HG03520 (cell line): ENCODE data around the gene FCGR3A.
"Not testable (repeated sequence)": the region's sequence is repeated elsewhere in the genome, so short reads cannot be mapped to it uniquely, and the experiment has no call there.

ENCODE experiments used
- ATAC-seq: cut with Tn5 transposase; IDR thresholded peaks from one replicate; pipeline ENCODE4 v1.9.1; 2021; ENCODE audit warnings: mild to moderate bottlenecking, moderate library complexity; ENCODE audit not compliant: unreplicated experiment

Gene FCGR3A

DNA sequence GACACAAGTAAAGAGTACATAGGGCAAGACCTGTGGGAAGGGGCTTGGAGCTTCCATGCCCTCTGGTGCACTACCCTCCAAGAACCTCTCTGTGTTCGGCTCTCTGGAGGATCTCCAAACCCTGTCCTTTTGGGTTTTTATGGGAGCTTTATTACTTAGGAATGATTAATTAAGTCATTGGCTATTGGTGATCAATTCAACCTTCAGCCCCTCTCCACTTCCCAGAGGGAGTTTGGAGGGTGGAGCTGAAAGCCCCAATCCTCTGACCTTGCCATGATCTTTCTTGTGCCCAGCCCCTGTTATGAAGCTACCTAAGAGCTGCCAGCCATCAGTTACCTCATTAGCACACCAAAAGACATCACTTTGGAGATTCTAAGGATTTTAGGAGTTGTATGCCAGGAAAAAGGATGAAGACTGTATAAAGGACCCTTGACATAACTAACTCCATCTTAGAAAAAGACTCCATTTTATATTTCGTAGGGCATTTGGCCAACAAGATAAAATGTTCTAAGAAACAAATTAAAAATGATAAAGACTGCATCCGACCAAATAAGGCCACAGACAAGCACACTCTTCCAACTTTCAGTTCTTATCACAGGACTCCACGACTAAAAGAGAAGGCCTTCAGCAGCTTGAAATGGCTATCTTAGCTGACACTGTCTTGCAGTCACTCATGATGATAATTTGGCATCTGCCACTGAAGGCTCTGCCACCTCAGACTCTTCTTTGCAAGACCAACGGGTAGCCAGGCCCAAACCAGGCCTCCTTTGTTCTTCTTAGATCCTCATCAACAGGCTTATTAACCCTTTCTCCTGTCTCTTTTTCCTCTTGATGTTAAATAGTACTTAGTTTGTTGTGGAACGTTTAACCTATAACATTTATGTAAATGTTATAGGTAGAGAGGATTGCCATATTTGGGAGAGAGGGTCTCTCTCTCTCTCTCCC is 8.2 kb upstream of the FCGR3A start:
- not testable (repeated sequence) for ATAC-seq

DNA sequence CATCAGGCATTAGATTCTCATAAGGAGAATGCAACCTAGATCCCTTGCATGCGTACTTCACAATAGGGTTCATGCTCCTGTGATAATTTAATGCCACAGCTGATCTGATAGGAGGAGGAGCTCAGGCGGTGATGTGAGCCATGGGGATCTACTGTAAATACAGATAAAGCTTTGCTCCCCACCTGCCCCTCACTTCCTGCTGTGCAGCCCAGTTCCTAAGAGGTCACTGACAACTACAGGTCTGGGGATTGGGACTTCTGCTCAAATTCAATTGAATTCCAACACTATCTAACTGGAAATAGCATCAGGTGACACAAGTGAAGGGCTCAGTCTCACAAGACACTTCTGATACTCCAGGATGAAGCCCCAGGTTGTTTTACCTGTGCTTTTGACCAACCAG is 7.4 kb upstream of the FCGR3A start:
- not testable (repeated sequence) for ATAC-seq

DNA sequence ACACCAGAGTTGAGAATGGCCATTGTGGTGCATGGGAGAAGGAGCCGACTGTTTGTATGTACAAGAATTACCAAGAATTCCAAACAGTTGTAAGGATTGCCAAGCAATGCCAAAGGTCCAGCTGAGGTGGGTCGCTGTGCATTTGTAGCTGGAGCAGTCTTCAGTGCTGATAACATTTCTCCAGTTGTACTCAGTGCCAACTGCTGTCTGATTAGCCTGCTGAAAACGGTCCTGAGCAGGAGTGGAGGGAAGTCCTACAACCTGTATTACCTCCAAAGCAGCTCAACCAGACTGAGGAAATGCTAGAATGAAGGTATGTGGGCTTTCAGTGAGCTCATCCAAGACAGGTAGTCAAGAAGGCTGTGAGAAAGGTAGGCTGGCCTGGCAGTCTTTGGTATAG is 6.5 kb upstream of the FCGR3A start:
- not testable (repeated sequence) for ATAC-seq

DNA sequence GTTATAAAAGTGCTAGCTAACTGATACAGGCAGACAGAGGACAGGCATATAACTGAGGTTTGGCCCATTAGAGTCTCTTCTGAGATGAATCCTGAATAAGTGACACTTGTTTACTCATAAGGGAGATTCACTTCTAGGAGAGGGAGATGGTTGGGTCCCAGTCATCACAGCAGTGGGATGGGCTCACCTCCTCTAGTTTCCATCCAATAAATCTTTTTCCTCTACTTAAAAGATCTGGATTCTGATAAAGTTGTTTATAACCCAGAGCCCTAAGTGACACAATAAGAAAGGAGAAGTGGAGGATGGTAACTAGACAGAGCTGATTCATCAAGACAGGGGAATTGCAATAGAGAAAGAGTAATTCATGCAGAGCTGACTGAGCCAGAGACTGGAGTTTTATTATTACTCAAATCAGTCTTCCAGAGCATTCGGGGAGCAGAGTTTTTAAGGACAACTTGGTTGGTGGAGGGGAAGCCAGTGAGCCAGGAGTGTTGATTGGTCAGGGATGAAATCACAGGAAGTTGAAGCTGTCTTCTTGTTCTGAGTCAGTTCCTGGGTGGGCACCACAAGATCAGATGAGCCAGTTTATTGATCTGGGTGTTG is 5.3 kb upstream of the FCGR3A start:
- ATAC-seq = not testable (repeated sequence)

DNA sequence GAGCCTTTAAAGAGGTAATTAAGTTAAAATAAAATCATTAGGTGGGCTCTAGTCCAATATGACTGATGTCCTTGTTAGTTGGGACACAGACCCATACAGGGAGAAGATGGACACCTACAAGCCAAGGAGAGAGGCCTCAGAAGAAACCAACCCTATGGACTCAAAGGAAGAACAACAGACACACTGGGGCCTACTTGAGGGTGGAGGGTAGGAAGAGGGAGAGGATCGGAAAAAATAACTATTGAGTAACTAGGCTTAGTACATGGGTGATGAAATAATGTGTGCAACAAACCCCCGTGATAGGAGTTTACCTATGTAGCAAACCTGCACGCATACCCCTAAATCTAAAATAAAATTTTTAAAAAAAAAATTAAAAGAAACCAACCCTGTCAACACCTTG is 4.7 kb upstream of the FCGR3A start:
- ATAC-seq = not testable (repeated sequence)

DNA sequence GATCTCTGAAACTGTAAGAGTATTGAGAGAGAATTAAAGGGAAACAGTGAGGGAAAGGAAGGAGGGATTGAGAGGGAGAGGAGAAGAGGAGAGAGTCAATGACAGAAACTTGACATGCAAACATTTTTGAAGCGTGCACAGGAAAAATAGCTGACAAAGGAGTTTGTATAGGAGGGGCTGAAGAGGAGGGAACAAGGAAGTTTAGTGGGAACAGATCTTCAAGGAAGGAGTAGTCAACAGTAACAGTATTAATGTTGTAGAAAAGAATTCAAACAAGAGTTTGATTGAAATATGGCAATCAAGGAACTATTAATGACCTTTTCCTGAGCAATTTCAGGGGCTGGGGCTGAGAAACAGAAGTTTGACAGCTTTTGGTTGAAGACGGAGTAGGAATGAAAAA is 4.0 kb upstream of the FCGR3A start:
- ATAC-seq = not testable (repeated sequence)

DNA sequence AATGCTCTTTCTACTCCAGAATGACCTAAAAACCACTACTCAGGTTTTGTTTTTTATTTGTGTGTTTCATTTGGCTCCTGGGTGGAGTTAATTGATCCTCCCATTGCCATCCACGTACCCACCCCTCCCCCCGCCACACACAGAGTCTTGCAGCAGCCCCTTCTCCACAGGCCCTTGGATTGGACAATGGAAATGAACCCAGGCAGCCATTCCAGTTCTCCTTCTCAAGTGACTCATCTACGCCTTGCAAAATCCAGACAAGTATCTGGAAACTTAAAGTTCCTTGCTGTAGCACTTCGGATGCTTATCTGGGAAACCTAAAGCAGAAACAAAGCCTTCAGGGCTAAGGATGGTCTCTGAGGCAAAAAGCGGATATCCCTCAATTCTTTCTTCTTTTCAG is 1.3 kb upstream of the FCGR3A start:
- ATAC-seq = not testable (repeated sequence)

DNA sequence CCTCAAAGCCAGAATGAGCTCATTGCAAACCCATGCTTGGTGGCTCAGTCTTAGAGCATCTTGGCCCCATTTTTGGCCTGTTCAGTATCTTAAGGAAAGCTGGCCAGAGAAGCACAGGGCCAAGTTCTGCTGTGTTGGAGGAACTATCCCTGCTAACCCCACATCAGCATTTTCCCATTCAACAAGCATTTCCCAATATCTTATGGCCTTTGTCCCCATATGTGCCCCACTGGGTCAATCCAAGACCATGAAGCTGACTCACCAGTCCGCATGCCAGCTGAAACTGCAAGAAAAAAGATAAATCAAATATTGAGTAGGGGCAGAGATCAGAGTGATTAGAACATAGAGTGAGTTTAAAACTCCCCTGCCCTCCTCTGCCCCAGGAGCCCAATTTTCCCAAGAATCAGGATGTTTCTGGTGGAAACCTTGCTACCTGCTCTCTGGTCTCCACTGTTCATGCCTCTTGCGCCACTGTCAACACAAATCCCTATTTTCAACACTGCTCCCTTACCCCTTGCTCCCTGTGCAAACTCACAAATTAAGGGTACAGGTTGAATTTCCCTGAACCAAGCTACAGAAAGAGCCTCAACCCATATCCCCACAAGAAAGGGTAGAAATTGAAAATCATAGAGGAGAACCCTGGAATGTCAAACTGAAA is 740 bp downstream of the FCGR3A start:
- not testable (repeated sequence) for ATAC-seq

DNA sequence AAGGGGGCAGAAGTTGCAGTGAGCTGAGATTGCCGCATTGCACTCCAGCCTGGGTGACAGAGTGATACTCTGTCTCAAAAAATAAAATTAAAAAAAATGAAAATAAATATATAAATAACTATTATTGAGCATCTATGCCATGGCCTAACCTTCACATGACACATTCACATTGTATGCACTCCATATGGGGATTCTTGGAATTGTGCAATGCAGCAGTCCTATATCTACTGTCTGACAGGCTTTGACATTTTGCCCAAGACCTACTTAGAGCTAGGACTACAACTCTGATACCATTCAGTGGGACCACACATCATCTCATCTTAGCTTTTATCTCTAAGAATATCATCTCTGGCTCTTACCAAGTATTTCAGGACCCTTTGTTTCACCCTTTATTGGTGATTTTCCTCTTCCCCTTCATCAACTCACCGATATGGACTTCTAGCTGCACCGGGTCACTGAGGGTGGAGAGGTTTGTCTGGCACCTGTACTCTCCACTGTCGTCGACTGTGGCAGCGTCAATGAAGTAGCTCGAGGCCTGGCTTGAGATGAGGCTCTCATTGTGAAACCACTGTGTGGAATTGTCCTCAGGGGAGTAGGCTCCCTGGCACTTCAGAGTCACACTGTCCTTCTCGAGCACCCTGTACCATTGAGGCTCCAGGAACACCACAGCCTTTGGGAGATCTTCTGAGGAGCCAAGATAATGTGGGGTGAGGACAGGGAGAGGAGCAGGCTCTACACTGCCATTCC is 1.4 kb downstream of the FCGR3A start:
- not testable (repeated sequence) for ATAC-seq

DNA sequence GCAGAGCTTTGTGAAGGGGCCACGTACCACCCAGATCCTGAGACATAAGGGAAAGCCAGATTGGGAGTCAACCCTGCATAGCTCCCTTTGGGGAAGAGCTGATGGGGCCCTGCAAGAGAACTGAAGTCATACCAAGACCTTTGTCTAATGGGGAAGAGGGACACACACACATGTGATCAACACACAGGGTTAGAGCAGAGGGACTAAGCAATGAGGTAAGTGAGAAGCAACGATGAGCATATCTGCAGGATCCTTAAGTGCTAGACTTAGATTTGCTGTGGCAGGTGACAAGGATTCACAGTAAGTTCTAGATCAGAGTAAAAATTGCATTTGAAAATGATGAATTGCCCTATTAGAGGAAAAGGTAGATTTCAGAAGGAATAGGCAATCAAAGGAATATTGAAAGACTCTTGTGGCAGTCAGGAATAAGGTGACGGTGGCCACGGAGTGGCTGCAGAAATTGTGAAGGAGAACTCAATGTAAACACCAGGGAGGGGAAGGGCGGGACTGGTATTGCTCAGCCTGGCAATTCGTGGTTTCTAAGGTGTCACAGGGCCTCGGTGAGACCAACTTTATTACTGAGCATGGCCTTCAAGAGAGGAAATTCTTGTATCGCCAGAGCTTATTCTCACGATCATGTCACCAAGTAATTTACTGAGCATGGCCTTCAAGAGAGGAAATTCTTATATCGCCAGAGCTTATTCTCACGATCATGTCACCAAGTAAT is 4.5 kb downstream of the FCGR3A start:
- not testable (repeated sequence) for ATAC-seq

DNA sequence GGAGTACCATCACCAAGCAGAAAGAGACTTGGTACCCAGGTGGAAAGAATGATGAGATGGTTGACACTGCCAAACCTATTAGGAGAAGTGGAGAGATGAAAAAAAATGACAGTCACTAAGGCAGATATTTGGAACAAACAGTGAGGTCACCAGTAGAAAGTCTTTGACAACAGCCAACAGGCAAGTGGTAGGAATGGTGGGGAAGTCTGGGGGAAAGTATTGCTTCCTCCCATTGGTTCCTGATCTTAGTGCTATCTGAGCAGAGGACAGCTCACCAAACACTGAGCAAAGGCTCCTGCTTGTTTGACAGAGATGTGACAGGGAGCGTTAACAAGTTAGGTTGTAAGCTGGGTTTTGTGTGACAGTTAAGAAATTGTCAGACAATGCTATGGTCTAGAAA is 6.5 kb downstream of the FCGR3A start:
- not testable (repeated sequence) for ATAC-seq

DNA sequence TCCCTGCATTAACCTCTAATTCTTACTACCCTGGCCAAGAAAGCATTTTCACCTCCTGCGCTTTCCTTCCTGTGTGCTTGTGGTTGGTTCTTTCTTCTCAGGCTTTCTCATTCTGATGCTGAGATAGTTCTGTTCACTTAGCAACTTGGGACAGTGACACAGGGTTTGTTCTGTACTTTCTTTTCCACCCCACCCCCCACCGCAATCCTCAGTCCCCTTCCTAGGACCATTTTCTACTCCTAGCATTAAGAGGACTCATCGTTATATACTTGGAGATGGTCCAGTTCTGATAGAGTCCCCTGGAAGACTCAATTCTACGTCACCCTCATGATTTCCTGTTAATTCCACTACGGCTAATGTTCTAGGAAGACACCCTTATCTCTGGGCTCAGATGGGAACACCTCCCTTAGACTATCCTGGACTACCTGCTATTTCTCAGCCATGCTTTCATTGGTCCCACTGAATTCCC is 7.5 kb downstream of the FCGR3A start:
- peak; percentile 38 for ATAC-seq

DNA sequence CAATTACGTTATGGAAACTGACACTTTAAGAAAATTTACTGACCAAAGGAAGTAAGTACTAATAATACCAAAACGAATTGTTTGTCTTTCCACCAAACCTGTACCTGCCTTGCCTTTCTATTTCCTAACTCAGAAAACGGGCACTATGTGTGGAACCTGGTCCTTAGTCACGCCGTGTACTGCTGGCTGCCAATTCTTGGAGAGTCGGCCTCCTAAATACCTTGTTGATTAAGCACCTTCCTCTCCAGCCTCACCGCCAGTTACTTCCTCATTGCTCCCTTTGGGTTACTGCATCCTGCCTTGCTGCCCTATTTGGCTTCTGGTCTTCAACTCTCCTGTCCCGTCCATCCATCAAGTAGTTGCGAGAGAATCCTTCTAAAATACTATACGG is 9.1 kb downstream of the FCGR3A start:
- peak; percentile 22 for ATAC-seq

DNA sequence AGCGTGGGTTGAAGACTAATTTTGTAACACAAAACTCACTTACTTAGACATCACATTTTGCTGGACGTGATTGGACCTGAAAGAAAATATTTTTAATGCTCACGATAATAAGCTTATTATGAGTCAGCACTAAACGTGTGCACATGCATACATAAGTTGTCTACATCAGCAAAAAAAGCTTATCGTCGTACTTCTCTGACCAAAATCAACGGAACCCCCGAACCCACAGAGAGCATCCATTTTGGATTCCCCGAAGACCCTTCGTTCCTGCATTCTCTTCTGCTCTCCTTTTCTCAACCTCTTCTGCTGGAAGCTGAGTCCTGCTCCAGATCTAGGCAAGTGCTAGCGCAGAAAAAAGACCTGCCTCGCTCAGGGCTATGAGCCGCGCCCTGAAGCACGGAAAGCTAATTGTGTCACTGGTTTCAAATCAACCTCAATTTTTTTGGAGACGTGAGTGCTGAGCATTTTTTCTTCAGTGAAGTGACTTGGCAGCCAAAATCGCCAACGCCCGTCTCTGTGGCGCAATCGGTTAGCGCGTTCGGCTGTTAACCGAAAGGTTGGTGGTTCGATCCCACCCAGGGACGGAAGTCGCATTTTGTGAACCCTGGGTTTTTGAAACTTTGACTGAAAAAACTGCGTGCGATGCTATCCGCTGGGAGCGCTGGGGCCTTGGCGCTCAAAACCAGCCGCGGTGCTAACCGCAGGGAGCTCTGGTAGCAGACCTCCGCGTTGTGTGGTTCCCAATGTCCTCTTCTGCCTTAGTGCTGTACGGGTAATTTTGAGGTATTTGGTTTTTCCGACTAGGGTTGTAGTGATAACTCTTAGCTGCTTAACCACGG is 9.7 kb downstream of the FCGR3A start:
- peak; percentile 42 for ATAC-seq

DNA sequence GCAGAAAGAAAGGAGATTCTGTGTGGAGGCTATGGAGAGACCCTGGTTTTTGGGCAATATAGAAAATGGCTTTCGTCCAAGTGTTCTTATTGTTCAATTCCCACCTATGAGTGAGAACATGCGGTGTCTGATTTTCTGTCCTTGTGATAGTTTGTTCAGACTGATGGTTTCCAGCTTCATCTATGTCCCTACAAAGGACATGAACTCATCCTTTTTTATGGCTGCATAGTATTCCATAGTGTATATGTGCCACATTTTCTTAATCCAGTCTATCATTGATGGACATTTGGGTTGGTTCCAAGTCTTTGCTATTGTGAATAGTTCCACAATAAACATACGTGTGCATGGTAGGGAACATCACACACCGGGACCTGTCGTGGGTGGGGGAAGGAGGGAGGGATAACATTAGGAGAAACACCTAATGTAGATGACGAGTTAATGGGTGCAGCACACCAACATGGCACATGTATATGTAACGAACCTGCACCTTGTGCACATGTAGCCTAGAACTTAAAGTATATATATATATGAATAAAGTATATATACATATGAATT is 10.6 kb downstream of the FCGR3A start:
- not testable (repeated sequence) for ATAC-seq

DNA sequence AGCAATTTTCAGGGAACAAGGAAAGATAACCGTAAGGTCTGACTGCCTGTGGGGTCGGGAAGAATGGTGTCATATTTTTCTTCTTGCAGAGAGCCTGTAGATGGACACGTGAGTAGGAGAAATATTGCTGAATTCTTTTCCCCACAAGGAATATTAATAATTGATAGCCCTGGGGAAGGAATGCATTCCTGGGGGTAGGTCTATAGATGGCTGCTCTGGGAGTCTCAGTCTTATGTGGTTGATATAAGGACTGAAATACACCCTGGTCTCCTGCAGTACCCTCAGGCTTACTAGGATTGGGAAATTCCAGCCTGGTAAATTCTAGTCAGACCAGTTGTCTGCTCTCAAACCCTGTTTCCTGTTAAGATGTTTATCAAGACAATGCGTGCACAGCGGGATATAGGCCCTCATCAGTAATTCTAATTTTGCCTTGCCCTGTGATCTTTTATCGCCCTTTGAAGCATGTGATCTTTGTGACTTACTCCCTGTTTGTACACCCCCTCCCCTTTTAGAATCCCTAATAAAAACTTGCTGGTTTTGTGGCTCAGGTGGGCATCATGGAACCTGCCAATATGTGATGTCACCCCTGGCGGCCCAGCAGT is 12.4 kb downstream of the FCGR3A start:
- ATAC-seq = not testable (repeated sequence)

DNA sequence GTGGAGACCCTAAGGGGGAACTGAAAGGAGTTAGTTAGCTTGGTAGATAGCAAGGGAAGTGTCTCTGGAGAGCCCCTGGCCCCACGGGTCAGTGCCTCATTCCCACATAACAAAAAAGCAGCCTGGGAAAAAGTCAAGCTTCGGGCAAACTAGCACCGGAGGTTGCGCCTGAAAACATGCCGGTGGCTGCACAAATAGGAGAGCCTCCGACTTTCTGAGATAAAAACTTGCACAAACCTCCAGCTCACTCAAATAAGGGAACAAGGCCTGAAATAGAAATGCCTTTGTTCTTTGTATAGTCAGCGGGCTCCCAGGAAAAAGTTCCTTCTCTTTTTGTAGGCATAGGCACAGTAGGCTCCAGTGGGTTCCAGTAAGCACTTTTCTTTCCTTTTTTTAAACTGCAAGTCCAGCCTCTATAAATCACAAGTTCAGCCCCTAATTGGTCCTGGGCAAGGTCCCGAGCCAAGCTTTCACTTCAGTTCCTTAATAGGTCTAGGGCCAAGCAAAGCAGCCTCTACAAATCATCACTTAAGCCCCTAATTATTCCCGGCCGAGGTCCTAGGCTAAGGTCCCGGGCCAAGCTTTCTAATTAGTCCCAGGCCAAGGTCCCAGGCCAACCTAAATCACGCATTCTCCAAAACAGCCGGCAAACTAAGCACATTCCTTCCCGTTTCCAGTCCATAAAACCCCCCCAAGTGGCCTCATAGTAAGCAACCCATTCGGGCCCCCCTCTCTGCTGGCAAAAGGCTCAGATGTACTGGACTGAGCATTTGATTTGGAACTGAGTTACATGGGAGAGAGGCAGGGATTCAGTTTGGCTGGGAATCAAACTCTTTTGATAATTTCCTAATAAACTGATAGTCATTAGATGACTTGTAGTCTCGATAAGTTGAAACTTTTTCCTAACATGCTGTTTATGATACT is 16.7 kb downstream of the FCGR3A start:
- ATAC-seq = not testable (repeated sequence)
